GM12892 (cell line): ENCODE data around the gene UPP2.

Experiments used
- POLR2A ChIP-seq: IDR thresholded peaks from 2 replicates; pipeline ENCODE4 v1.6.1; 2011; ENCODE audit warnings: low read depth, low read length, control low read depth
- POLR2AphosphoS5 ChIP-seq: IDR thresholded peaks from 2 replicates; pipeline ENCODE4 v1.6.1; 2011; ENCODE audit warnings: low read depth, low read length, control low read depth
- TAF1 ChIP-seq: IDR thresholded peaks from 2 replicates; pipeline ENCODE4 v1.6.1; 2011; ENCODE audit warnings: low read depth, mild to moderate bottlenecking, control low read depth, low read length, borderline replicate concordance

GRCh38 chr2:158101384-158101926, at the start of gene UPP2:
- TF ChIP-seq POLR2AphosphoS5 (no peak), TAF1 (no peak), POLR2A (no peak)
